Inflammatory macrophage treated with lipopolysaccharide for 4 hours (primary cell): Measurements from ENCODE around the gene ATXN7L1.
"Not testable (repeated sequence)": the region's sequence is repeated elsewhere in the genome, so short reads cannot be mapped to it uniquely, and the experiment has no call there.

Experiments
- DNase-seq: peaks from one replicate; pipeline ENCODE4 v3.0.0-alpha.2; 2020

The ATXN7L1 gene

GRCh38 chr7:105890290-105890997 is 14.0 kb upstream of the ATXN7L1 start:
- no peak for DNase-seq

DNA sequence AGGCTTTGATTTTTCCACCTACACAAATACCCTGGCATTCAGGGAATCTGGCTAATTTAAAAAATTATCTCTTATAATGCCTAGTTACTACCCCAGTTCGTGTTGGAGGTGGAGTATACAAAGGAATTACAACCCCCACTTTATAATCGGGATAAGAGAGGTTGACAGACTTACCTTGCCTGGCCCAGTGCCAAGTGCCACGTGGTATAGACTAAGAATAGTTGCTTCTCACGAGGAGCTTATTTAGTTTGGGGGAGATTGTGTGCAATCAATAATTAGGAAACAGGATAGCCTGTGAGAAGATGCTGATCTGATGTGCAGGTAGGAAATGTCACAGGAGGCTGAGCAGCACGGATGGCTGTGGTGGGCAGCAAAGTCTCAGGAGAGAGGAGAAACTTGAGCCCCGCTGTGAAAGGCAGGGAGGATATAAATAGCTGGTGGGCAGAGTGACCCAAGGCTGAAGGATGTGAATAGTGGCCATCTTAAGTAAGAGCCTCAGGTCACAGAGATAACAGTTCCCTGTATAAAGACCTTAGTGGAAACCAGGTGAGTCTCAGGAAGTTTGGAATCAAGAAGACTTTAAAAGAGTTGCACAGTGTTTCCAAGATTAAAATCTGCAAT is 11.3 kb upstream of the ATXN7L1 start:
- DNase-seq = no peak

GRCh38 chr7:105886776-105887175 is 10.4 kb upstream of the ATXN7L1 start:
- no peak for DNase-seq

- no peak for DNase-seq
Measured at GRCh38 chr7:105885387-105886111, 9.2 kb upstream of the ATXN7L1 start.

DNA sequence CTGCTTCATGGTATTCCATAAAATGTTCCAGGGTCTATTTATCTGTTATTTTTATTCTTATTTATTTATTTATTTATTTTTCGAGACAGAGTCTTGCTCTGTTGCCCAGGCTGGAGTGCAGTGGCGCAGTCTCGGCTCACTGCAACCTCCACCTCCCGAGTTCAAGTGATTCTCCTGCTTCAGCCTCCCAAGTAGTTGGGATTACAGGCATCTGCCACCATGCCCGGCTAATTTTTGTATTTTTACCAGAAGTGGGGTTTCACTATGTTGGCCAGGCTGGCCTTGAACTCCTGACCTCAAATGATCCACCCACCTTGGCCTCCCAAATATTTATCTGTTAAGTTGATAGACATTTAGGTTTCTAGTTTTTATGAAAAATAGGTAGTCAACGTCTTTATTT is 6.8 kb upstream of the ATXN7L1 start:
- not testable (repeated sequence) for DNase-seq

- no peak for DNase-seq
Measured at GRCh38 chr7:105881439-105881838, 5.0 kb upstream of the ATXN7L1 start.

DNA sequence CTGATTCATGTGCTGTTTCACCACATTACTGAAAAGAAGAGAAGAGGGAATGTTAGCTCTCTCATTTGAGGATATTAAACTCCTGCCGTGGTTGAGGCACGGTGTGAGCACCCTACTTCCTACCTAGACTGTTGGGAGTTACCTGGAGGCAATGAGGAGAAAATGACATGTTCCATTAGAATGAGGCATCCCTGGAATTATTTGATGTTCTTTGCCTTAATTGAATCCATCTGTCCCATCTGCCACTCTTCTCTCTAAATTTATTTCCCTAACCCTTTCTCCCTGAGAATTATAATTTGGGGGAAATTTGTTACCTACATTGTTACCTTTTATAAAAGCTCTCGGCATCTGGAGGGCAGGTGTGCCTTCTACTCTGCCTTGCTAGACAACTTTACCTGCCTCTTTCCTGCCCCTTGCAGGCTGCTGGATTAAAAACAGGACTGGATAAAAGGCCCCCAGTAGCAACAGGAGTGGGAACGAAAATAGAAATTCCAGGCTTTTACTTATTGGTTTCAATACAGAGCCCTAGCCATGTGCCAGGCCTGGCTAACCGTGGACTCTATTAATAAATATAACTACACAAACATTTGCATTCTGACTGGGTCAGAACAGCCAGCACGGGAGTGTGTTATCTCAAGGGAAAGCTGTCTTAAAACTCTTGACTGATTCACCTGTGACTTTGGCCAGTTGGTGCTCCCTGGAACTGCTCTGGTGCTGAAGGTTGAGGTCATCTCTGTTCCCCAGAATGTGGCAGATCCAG is 4.4 kb upstream of the ATXN7L1 start:
- no peak for DNase-seq

DNA sequence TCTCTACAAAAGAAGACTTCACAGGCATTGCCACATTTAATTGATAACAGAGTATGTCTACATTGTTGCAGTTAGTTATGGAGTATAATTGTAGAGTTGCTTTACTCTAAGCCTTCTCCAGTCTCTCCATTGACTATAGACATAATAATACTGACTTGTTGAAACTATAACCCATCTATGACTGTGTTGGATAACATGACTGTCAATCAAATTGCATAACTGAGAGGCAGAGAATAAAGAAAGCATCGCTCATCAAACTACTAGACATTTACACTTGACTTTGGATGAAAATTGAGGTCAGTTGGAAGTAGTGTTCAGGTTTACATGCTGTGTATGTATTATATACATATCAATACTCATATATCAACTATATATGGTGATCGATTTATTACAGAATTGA is 3.4 kb upstream of the ATXN7L1 start:
- no peak for DNase-seq

GRCh38 chr7:105878746-105879605 is 2.6 kb upstream of the ATXN7L1 start:
- peak; percentile 54 for DNase-seq

- DNase-seq = no peak
Measured at GRCh38 chr7:105877736-105878135, 1.3 kb upstream of the ATXN7L1 start.

DNA sequence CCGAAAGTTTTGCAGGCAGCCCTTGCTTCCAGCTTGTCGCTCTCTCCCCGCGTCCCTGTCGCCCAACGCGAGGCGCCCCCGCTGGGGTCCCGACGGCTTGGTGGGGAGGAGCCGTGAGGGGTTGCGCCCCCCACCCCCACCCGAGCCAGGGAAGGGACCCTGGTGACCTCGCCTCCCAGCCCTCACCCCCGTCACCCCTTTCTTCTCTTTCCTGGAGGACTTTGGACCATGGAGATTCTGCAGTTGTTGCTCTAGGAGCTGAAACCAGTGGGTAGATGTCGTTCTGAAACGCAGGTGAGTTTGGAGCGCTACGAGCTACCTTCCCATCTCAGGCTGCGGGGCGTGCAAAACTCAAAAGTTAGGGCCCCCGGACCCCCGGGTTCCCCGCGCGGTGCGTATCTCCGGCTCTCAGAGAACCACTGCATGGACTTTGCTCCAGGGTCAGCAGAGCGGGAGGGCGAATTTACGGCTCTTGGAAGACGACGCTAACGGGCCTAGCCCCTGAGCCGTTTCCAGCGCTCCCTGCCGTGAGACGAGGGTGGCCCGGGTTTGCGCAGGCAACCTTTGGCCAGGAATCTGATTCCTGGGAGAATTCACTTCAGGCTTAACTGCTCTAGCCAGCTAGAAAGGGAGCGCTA is 684 bp upstream of the ATXN7L1 start:
- no peak for DNase-seq

DNA sequence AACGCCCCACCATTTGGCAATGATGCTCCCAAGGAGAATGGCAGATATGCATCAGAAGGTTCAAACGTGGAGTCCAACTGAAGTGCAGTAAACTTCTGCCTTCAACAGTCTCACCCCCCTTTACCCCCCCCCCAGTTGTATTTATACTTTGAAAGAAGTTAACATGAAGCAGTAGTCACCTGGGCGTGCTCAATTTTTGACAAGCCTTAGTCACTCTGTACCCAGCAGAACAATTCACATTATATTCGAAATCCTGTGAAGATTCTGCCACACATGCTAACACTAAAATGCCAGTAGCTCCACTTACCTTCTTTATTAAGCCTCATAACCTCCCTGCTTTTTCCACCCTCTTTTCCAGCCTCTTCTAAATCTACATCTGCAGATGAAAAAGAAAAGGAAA is 894 bp downstream of the ATXN7L1 start:
- no peak for DNase-seq

GRCh38 chr7:105874055-105874454 is 2.3 kb downstream of the ATXN7L1 start:
- DNase-seq = no peak

- peak; percentile 66 for DNase-seq
Measured at GRCh38 chr7:105872491-105872890, 3.9 kb downstream of the ATXN7L1 start.

DNA sequence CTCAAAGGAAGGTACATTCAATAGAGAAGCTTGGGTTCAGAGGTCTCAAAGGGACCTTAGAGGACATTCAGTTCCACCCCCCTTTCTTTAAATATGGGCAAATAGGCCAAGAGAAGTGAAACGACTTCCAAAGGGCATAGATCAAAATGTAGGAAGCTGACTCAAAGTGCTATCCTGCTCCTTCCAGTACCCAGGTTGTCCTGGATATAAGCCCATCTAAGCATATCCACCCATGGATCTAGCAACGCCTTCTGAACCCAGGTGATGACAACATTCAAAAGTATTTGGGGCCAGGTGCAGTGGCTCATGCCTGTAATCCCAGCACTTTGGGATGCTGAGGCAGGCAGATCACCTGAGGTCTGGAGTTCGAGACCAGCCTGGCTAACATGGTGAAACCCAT is 5.3 kb downstream of the ATXN7L1 start:
- no peak for DNase-seq

- DNase-seq = no peak
Measured at GRCh38 chr7:105866102-105866801, 10.1 kb downstream of the ATXN7L1 start.

GRCh38 chr7:105863876-105864275 is 12.5 kb downstream of the ATXN7L1 start:
- no peak for DNase-seq

DNA sequence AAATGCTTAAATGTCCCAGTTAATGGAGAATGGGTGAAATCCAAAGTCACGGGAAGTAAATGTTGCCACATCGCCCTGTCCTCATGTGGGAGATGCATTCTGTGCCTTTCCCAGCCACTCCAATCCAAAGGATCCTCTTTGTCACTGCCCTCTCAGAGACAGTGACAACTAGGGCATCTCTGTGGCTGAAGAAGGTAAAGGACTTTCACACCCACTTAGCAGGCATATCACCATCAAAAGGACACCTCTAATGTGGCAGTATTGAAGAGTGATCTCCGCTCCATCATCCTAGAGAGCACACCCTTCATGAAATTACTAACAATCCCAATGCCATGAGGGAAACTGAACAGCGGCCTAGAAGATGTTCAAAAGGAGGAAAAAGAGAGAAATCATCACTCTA is 13.6 kb downstream of the ATXN7L1 start:
- no peak for DNase-seq

DNA sequence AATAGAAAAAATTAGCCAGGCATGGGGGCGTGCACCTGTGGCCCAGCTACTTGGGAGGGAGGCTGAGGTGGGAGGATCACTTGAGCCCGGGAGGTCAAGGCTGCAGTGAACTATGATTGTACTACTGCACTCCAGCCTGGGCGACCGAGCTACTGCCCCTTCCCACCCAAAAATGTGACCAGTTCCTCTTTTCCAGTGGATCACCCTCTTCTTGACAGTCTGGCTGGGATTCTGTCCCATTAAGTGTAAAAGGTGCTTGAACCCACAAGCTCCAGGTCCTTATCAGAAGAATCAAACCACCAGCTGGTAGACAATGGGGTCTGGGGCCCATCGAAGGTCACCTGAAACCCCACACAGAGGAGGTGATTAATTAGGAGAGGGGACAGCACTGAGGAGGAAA is 14.1 kb downstream of the ATXN7L1 start:
- no peak for DNase-seq

DNA sequence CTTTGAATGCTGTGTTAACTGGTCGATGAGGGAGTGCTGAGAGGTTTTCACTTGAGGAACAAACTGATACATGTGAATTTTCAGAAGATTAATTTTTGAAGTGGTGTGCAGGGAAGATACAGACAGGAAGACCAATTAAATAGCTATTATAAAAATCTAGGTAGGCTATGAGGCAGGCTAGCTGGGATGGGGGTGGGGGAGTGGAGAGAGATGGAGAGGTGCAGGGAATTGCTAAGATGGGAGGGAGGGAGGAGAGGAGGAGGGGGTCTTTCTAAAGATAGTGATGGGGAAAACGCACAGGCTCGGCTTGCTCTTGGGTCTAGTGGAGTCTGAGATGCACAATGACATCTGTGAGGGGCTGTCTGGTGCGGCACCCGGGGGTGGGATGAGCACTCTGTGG is 15.2 kb downstream of the ATXN7L1 start:
- DNase-seq = no peak

GRCh38 chr7:105860793-105861192 is 15.6 kb downstream of the ATXN7L1 start:
- DNase-seq = no peak
